Ascending aorta (tissue), 2 donors: ENCODE results near the gene UBR3. TPM values are rescaled to one million over a fixed set of nuclear protein-coding genes. Genes with fewer than 3 reads are reported as not detected.
"Not testable (repeated sequence)": the region's sequence is repeated elsewhere in the genome, so short reads cannot be mapped to it uniquely, and the experiment has no call there.

Experiments
- DNase-seq, 2 donors: peaks; one replicate each; pipeline ENCODE4 v3.0.0-alpha.2; 2019; ENCODE audit warnings: low spot score in 2 of 2
- H3K27ac ChIP-seq, 2 donors: fragments of 200-600 bp; sonication (generic); one replicate each; pipeline ENCODE4 v1.5.1; 2016 to 2017; ENCODE audit warnings: mild to moderate bottlenecking in 1 of 2
- H3K27me3 ChIP-seq: fragments of 200-600 bp; sonication (generic); one replicate; pipeline ENCODE4 v1.5.1; 2017
- H3K36me3 ChIP-seq, 2 donors: fragments of 200-600 bp; sonication (generic); one replicate each; pipeline ENCODE4 v1.5.1; 2016
- H3K4me1 ChIP-seq, 2 donors: fragments of 200-600 bp; sonication (generic); one replicate each; pipeline ENCODE4 v1.5.1; 2016 to 2017; ENCODE audit warnings: mild to moderate bottlenecking in 1 of 2
- H3K4me3 ChIP-seq, 2 donors: fragments of 200-600 bp; sonication (generic); one replicate each; pipeline ENCODE4 v1.5.1; 2016 to 2017; ENCODE audit warnings: mild to moderate bottlenecking in 1 of 2
- H3K9me3 ChIP-seq, 2 donors: fragments of 200-600 bp; sonication (generic); one replicate each; pipeline ENCODE4 v1.5.1; 2016
- CTCF ChIP-seq, 3 experiments: fragments of 200-600 bp in 2 of 3; fragments of 450-650 bp in 1 of 3; sonication (generic) in 2 of 3; IDR thresholded peaks; one replicate each; pipeline ENCODE4 v1.5.1; 2016 to 2019; ENCODE audit warnings: antibody characterized with exemption in 3 of 3, mild to moderate bottlenecking in 1 of 3, moderate library complexity in 1 of 3
- intact Hi-C: fragments of 100-400 bp; cut with DNase I; formaldehyde crosslinking; loops from one replicate; pipeline ENCODE4 v1.15.1; 2023
- total RNA-seq: library from RNA; depleted of rRNA; stranded (reverse); fragments of >200 nt; gene quantifications from one replicate; pipeline ENCODE4 v1.1.0, GENCODE V29; 2016

UBR3 gene
- total RNA-seq, 1 donor from 2014 or later, result 37.7 TPM

- intact Hi-C loops, result no loop called here
- Histone ChIP-seq H3K27me3 (no peaks in the 10 kb centered on the region), H3K36me3 (no peaks in the 10 kb centered on the region), H3K9me3 (no peaks in the 10 kb centered on the region), H3K4me3 (no peak overlapping the region), H3K27ac (no peak overlapping the region), H3K4me1 (no peaks in the 10 kb centered on the region)
- no peak for DNase-seq
- TF ChIP-seq CTCF (IDR thresholded peaks at IDR 0.05), result no peak
These were observed 294.4 kb downstream of the UBR3 start for GRCh38 chr2:170121689-170122088.

GRCh38 chr2:170122883-170123547, 295.8 kb downstream of the UBR3 start:
- intact Hi-C loops, result no loop called here
- Histone ChIP-seq H3K4me3 (no peak overlapping the region), H3K27ac (no peak overlapping the region), H3K36me3 (no peaks in the 10 kb centered on the region), H3K27me3 (no peaks in the 10 kb centered on the region), H3K4me1 (no peaks in the 10 kb centered on the region), H3K9me3 (no peaks in the 10 kb centered on the region)
- no peak for TF ChIP-seq CTCF (IDR thresholded peaks at IDR 0.05)
- DNase-seq, result no peak

GRCh38 chr2:170123593-170123992, 296.3 kb downstream of the UBR3 start:
- DNase-seq, result no peak
- intact Hi-C loops, result no loop called here
- no peaks in the 10 kb centered on the region for H3K36me3 ChIP-seq
- no peak for TF ChIP-seq CTCF (IDR thresholded peaks at IDR 0.05)
- no peaks in the 10 kb centered on the region for H3K4me1 ChIP-seq
- H3K27ac ChIP-seq, result no peak overlapping the region
- H3K27me3 ChIP-seq, result no peaks in the 10 kb centered on the region
- H3K9me3 ChIP-seq, result no peaks in the 10 kb centered on the region
- no peak overlapping the region for H3K4me3 ChIP-seq

- H3K27ac ChIP-seq, intact Hi-C loops, H3K4me1 ChIP-seq, H3K36me3 ChIP-seq, DNase-seq, H3K27me3 ChIP-seq, H3K9me3 ChIP-seq, H3K4me3 ChIP-seq: not testable (repeated sequence)
These were observed 299.0 kb downstream of the UBR3 start for GRCh38 chr2:170126138-170126728.

Other genes starting within 250 kb of the UBR3 start
- gene PPIG, start 243.1 kb upstream of the UBR3 start, total RNA-seq, result 30.2 TPM
- not detected for gene CFAP210, start 133.0 kb upstream of the UBR3 start, total RNA-seq
- not detected for gene PHOSPHO2, start 133.0 kb upstream of the UBR3 start, total RNA-seq
- gene KLHL23, start 93.6 kb upstream of the UBR3 start, total RNA-seq, result 1.9 TPM
- 42.6 TPM for gene SSB, start 28.6 kb upstream of the UBR3 start, total RNA-seq
- gene METTL5, start 2.5 kb upstream of the UBR3 start, total RNA-seq, result 42.6 TPM